IPS-15b (cell line): Measurements from ENCODE around the gene CRX.
"Not testable (repeated sequence)": the region's sequence is repeated elsewhere in the genome, so short reads cannot be mapped to it uniquely, and the experiment has no call there.

Experiments used
- H3K27me3 ChIP-seq: one replicate; pipeline ENCODE4 v1.6.1; 2013; ENCODE audit warnings: low read length; ENCODE audit not compliant: control insufficient read depth, insufficient read depth
- H3K36me3 ChIP-seq: one replicate; pipeline ENCODE4 v1.6.1; 2013; ENCODE audit warnings: low read length; ENCODE audit not compliant: control insufficient read depth, insufficient read depth
- H3K4me1 ChIP-seq: one replicate; pipeline ENCODE4 v1.6.1; 2013; ENCODE audit warnings: mild to moderate bottlenecking, low read length; ENCODE audit not compliant: control insufficient read depth, insufficient read depth
- H3K4me3 ChIP-seq: one replicate; pipeline ENCODE4 v1.5.1; 2013; ENCODE audit warnings: low read depth, low read length
- H3K9ac ChIP-seq: one replicate; pipeline ENCODE4 v1.6.1; 2013; ENCODE audit warnings: low read depth, mild to moderate bottlenecking, low read length
- H3K9me3 ChIP-seq: one replicate; pipeline ENCODE4 v1.6.1; 2013; ENCODE audit warnings: mild to moderate bottlenecking, low read length; ENCODE audit not compliant: control insufficient read depth, insufficient read depth

Gene CRX

DNA sequence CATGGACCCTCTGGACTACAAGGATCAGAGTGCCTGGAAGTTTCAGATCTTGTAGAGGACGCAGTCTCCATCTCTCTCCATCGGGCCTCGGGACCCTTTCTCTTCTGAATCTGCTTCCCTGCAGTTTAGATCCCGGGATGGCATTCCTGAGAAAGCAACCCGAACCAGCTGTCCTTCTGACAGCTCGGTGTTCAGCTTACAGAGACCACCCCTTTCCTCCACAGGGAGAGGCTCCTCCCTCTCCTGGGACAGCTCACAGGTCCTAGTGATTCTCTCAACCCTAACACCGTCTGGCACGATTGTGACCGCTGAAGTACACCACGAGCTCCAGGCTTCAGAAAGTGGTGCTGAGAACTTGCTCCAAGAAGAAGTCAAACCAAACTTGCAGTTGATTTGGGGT lies 18.2 kb downstream of the CRX start:
- H3K36me3 ChIP-seq = no peaks in the 10 kb centered on the region
- no peak overlapping the region for H3K4me3 ChIP-seq
- no peaks in the 10 kb centered on the region for H3K9me3 ChIP-seq
- H3K4me1 ChIP-seq = peaks cover 2% of the 10 kb centered on the region
- H3K9ac ChIP-seq = no peak overlapping the region
- H3K27me3 ChIP-seq = no peaks in the 10 kb centered on the region

DNA sequence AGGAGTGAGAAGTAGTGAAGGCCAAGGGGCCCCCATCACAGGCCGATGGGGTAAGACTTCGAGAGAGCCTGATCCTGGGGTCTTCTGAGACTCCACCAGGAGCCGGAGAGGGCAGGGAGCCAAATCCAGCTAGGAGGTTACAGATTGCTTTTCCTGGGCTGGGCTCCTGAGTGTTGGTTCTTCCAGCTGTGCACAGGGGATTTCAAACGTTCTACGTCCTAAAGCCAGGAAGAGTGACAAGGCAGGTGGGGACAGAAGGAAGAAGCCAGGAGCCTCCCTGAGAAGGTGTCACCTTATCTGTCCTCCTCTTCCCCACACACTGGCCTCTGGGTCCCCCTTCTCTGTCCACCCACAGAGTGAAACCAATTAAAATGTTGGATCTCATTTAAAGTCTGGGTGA lies 21.2 kb downstream of the CRX start:
- peaks cover 2% of the 10 kb centered on the region for H3K4me1 ChIP-seq
- H3K27me3 ChIP-seq = no peaks in the 10 kb centered on the region
- no peaks in the 10 kb centered on the region for H3K9me3 ChIP-seq
- no peak overlapping the region for H3K4me3 ChIP-seq
- H3K9ac ChIP-seq = no peak overlapping the region
- no peaks in the 10 kb centered on the region for H3K36me3 ChIP-seq

GRCh38 chr19:47848425-47848822 lies 26.7 kb downstream of the CRX start:
- Histone ChIP-seq H3K4me1 (peaks cover 5% of the 10 kb centered on the region), H3K4me3 (peak overlapping the region; percentile 56), H3K9ac (peak overlapping the region; percentile 58), H3K36me3 (no peaks in the 10 kb centered on the region), H3K9me3 (no peaks in the 10 kb centered on the region), H3K27me3 (no peaks in the 10 kb centered on the region)

DNA sequence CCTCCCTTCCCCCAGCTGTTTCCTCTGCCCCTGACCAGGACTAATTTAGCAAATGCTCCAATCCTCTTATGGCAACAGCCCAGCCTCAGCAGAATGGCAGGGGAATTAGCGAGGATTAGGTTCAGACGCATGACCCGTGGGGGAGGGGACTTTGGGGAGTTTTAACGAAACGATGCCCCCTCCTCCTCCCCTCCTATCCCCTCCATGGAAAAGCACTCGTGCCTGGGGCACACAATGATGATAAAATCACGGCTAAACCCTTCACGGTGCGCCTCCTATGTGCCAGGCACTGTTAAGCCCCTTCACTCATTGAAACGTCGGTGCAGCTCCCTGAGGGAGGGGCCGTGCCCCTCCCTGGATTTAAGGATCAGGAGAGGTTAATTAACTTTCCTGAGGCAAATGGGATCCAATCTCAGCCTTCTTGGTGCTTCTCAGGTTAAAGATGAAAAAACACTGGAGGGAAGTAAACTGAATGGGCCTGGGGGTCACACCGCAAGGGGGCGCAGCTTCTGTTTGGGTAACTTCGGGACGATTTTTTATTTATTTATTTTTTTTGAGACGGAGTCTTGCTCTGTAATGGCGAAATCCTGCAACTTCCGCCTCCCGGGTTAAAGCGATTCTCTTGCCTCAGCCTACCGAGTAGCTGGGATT lies 27.2 kb downstream of the CRX start:
- Histone ChIP-seq H3K9ac (peak overlapping the region; percentile 58), H3K4me3 (peak overlapping the region; percentile 56), H3K9me3 (no peaks in the 10 kb centered on the region), H3K27me3 (no peaks in the 10 kb centered on the region), H3K36me3 (no peaks in the 10 kb centered on the region), H3K4me1 (peaks cover 5% of the 10 kb centered on the region)

GRCh38 chr19:47853003-47853402 lies 31.3 kb downstream of the CRX start:
- Histone ChIP-seq H3K4me3 (no peak overlapping the region), H3K9ac (no peak overlapping the region), H3K36me3 (no peaks in the 10 kb centered on the region), H3K27me3 (no peaks in the 10 kb centered on the region), H3K4me1 (peaks cover 5% of the 10 kb centered on the region), H3K9me3 (no peaks in the 10 kb centered on the region)

DNA sequence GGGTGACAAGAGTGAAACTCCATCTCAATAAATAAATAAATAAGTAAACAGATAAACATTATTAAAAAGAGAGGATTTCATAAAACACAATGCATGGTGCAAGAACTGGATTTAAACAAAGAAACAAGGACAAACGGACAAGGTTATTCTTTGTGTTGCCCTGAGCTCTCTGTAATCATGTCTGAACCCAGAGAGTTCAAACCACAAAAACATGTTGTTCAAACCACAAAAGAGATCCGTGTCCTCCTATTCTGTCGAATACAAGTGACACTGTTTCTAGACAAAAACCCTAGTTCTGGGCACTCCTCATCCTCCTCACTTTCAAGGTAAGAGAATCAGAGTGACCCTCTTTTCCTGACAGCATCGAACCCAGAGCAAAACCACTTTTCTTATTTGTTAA lies 32.7 kb downstream of the CRX start:
- H3K27me3 ChIP-seq = no peaks in the 10 kb centered on the region
- H3K9me3 ChIP-seq = no peaks in the 10 kb centered on the region

GRCh38 chr19:47858231-47858630 lies 36.5 kb downstream of the CRX start:
- H3K4me3 ChIP-seq, H3K9ac ChIP-seq, H3K4me1 ChIP-seq, H3K27me3 ChIP-seq, H3K36me3 ChIP-seq, H3K9me3 ChIP-seq: not testable (repeated sequence)

More for the DNA sequence above, 32.7 kb downstream of the CRX start:
- peaks cover 5% of the 10 kb centered on the region for H3K4me1 ChIP-seq
- no peaks in the 10 kb centered on the region for H3K36me3 ChIP-seq
- H3K9ac ChIP-seq = no peak overlapping the region
- no peak overlapping the region for H3K4me3 ChIP-seq

DNA sequence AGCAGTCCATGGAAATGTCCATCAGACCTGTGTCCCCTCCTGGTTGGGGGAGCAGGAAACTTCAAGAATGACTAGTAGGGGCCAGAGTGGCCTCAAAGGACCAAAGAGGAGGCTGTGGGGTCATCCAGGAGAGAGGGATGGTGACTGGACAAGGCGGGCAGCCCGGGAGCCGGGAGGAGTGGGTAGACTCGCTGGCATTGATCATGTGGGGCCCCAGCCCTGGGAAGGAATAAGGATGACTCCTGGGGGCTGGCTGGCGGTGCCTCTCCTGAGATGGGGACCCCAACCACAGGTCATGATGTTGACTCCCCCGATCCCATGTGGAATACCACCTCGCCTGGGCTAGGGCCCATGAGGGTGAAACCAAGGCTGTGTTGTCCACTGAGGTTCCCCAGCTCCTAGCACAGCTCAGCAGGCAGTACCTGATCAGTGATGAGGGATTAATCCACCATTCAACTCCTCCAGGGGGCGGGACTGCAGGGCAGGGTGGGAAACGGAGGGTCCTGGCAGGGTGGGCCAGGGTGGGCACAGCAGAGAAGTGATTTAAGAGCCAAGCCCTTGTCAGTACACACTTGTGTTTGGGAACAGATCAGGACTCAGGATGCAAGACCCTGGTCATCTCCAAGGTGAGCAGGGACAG lies 37.0 kb downstream of the CRX start, which contains the start of gene TPRX2:
TPRX2 (plus strand) TSS at position 590 of the 640 bp plus-strand sequence; CDS start at position 602, 12 bp downstream.
- not testable (repeated sequence) for H3K27me3 ChIP-seq, H3K4me3 ChIP-seq, H3K36me3 ChIP-seq, H3K9ac ChIP-seq, H3K9me3 ChIP-seq, H3K4me1 ChIP-seq

DNA sequence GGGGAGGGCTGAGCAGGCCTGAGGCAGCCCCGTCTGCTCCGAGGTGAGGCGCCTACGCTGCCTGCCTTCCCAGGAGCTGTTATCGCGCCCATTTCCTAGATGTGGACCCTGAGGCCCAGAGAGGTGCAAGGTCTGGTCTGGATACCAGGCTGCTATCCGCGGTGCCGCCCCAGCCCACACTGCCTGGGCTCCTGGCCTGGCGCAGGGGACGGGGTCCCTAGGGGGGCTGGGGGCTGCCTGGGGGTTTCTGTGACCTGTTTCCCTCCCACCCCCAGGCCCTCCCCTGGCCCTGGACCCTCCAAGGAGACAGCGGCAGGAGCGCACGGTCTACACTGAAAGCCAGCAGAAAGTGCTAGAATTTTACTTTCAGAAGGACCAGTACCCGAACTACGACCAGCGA lies 38.1 kb downstream of the CRX start:
- not testable (repeated sequence) for H3K9ac ChIP-seq, H3K4me1 ChIP-seq, H3K27me3 ChIP-seq, H3K36me3 ChIP-seq, H3K4me3 ChIP-seq, H3K9me3 ChIP-seq

GRCh38 chr19:47860602-47861297 lies 39.0 kb downstream of the CRX start:
- Histone ChIP-seq H3K36me3 (no peaks in the 10 kb centered on the region), H3K4me3 (no peak overlapping the region), H3K27me3 (no peaks in the 10 kb centered on the region), H3K9ac (no peak overlapping the region), H3K9me3 (no peaks in the 10 kb centered on the region), H3K4me1 (no peaks in the 10 kb centered on the region)

- Histone ChIP-seq H3K36me3 (no peaks in the 10 kb centered on the region), H3K4me1 (no peaks in the 10 kb centered on the region)
Measured at GRCh38 chr19:47861630-47862029, 39.9 kb downstream of the CRX start.

GRCh38 chr19:47863514-47863936 lies 41.8 kb downstream of the CRX start:
- no peaks in the 10 kb centered on the region for H3K4me1 ChIP-seq
- no peaks in the 10 kb centered on the region for H3K36me3 ChIP-seq
- no peaks in the 10 kb centered on the region for H3K27me3 ChIP-seq
- no peak overlapping the region for H3K4me3 ChIP-seq
- no peaks in the 10 kb centered on the region for H3K9me3 ChIP-seq
- H3K9ac ChIP-seq = no peak overlapping the region

More at GRCh38 chr19:47861630-47862029, 39.9 kb downstream of the CRX start:
- Histone ChIP-seq H3K9ac (no peak overlapping the region), H3K9me3 (no peaks in the 10 kb centered on the region), H3K4me3 (no peak overlapping the region), H3K27me3 (no peaks in the 10 kb centered on the region)
